Neural cell (in vitro differentiated cells): Measurements from ENCODE around the gene MED13L. TPM values are rescaled to one million over a fixed set of nuclear protein-coding genes. Genes with fewer than 3 reads are reported as not detected.

Experiments
- H2AFZ ChIP-seq: fragments of 200-600, 300-800 bp; sonication (generic), shearing (Covaris generic); 2 replicates; pipeline ENCODE4 v1.6.0; 2014; ENCODE audit warnings: low read depth, mild to moderate bottlenecking, antibody characterized with exemption, low read length, moderate library complexity
- H3F3A ChIP-seq: fragments of 200-600 bp; shearing (Covaris generic); 2 replicates; pipeline ENCODE4 v1.6.1; 2016; ENCODE audit warnings: mild to moderate bottlenecking, moderate library complexity, mixed read lengths, antibody characterized with exemption, low read length; ENCODE audit not compliant: insufficient read depth, poor library complexity, severe bottlenecking
- H3K27ac ChIP-seq: fragments of 200-600, 300-800 bp; sonication (generic), shearing (Covaris generic); 2 replicates; pipeline ENCODE4 v1.5.1; 2014; ENCODE audit warnings: mild to moderate bottlenecking, low read length, moderate library complexity
- H3K27me3 ChIP-seq: fragments of 300-800, 200-600 bp; sonication (generic), shearing (Covaris generic); 2 replicates; pipeline ENCODE4 v1.6.0; 2014; ENCODE audit warnings: mild to moderate bottlenecking, low read depth, low read length, moderate library complexity; ENCODE audit not compliant: insufficient read depth
- H3K36me3 ChIP-seq: fragments of 300-800, 200-600 bp; sonication (generic), shearing (Covaris generic); 2 replicates; pipeline ENCODE4 v1.5.1; 2014; ENCODE audit warnings: mild to moderate bottlenecking, antibody characterized with exemption, low read length, moderate library complexity; ENCODE audit not compliant: insufficient read depth
- H3K4me2 ChIP-seq: fragments of 300-800, 200-600 bp; sonication (generic), shearing (Covaris generic); 2 replicates; pipeline ENCODE4 v1.6.0; 2014; ENCODE audit warnings: mild to moderate bottlenecking, low read length
- H3K4me3 ChIP-seq: fragments of 300-800, 200-600 bp; sonication (generic), shearing (Covaris generic); 2 replicates; pipeline ENCODE4 v1.5.1; 2014; ENCODE audit warnings: mild to moderate bottlenecking, low read length, moderate library complexity
- H3K79me2 ChIP-seq: fragments of 200-600 bp; shearing (Covaris generic); replicated peaks from 2 replicates; pipeline ENCODE4 v1.6.0; 2014; ENCODE audit warnings: mild to moderate bottlenecking, low read length, moderate library complexity; ENCODE audit not compliant: insufficient read depth
- H3K9ac ChIP-seq: fragments of 300-800, 200-600 bp; sonication (generic), shearing (Covaris generic); 2 replicates; pipeline ENCODE4 v1.6.1; 2016; ENCODE audit warnings: mild to moderate bottlenecking, low read length, mixed read lengths
- H3K9me2 ChIP-seq: fragments of 200-600 bp; shearing (Covaris generic); 2 replicates; pipeline ENCODE4 v1.6.1; 2016; ENCODE audit warnings: mild to moderate bottlenecking, low read length, mixed read lengths; ENCODE audit not compliant: insufficient read depth
- H3K9me3 ChIP-seq: fragments of 200-600, 300-800 bp; sonication (generic), shearing (Covaris generic); 2 replicates; pipeline ENCODE4 v1.6.1; 2016; ENCODE audit warnings: mild to moderate bottlenecking, mixed run types, low read length, moderate library complexity, mixed read lengths
- H4K20me1 ChIP-seq: fragments of 200-600 bp; shearing (Covaris generic); 2 replicates; pipeline ENCODE4 v1.6.1; 2016; ENCODE audit warnings: mild to moderate bottlenecking, mixed run types; ENCODE audit not compliant: insufficient read depth
- EP300 ChIP-seq: fragments of 450-650 bp; conservative IDR thresholded peaks from 2 replicates; pipeline ENCODE4 v1.6.1; 2014; ENCODE audit warnings: antibody characterized with exemption, mild to moderate bottlenecking, moderate library complexity; ENCODE audit not compliant: poor library complexity, severe bottlenecking
- EZH2 ChIP-seq: fragments of 200-600, 300-800 bp; shearing (Covaris generic), sonication (generic); IDR thresholded peaks from 2 replicates; pipeline ENCODE4 v1.6.1; 2014; ENCODE audit warnings: antibody characterized with exemption, low read length, borderline replicate concordance, mild to moderate bottlenecking; ENCODE audit not compliant: insufficient read depth, poor library complexity, severe bottlenecking
- MXI1 ChIP-seq: fragments of 450-650 bp; conservative IDR thresholded peaks from 2 replicates; pipeline ENCODE4 v1.6.1; 2014; ENCODE audit warnings: antibody characterized with exemption, mild to moderate bottlenecking; ENCODE audit not compliant: poor library complexity, severe bottlenecking
- POLR2AphosphoS5 ChIP-seq: IDR thresholded peaks from 2 replicates; pipeline ENCODE4 v1.6.1; 2012
- RAD21 ChIP-seq: fragments of 450-650 bp; conservative IDR thresholded peaks from 2 replicates; pipeline ENCODE4 v1.6.1; 2014; ENCODE audit warnings: antibody characterized with exemption, mild to moderate bottlenecking, moderate library complexity
- SMC3 ChIP-seq: fragments of 450-650 bp; conservative IDR thresholded peaks from 2 replicates; pipeline ENCODE4 v1.6.1; 2014; ENCODE audit warnings: antibody characterized with exemption, mild to moderate bottlenecking, moderate library complexity; ENCODE audit not compliant: poor library complexity
- TAF1 ChIP-seq: IDR thresholded peaks from 2 replicates; pipeline ENCODE4 v1.6.1; 2012; ENCODE audit warnings: low read depth
- polyA plus RNA-seq: library from polyadenylated mRNA; depleted of rRNA; stranded (reverse); fragments of >200 nt; gene quantifications from 2 replicates; pipeline ENCODE4 v1.2.3, GENCODE V29; 2014
- TF ChIP-seq, protein P1 (sequence below): IDR thresholded peaks from 2 replicates; pipeline ENCODE4 v1.6.1; 2012; ENCODE audit warnings: borderline replicate concordance
- TF ChIP-seq, protein P2 (sequence below): fragments of 450-650 bp; IDR thresholded peaks from 2 replicates; pipeline ENCODE4 v1.5.1; 2014; ENCODE audit warnings: antibody characterized with exemption, mild to moderate bottlenecking, moderate library complexity; ENCODE audit not compliant: poor library complexity, severe bottlenecking

Gene MED13L
- polyA plus RNA-seq, 1 donor from 2014 or later = 38.9 TPM

DNA sequence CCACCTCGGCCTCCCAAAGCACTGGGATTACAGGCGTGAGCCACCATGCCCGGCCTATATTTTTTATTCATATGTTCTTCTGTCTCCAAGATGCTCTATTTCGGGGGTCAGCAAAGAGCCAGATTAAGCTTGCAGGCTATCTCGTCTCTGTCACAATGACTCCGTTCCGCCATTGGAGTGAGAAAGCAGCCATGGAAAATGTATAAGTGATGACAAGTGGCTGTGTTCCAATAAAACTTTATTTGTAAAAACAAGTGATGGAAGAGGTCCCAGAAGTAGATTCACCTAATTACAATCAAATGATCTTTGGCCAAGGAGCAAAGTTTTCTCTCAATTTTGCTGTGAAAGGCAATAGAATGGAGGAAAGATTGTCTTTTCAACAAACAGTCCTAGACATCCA, 342.6 kb downstream of the MED13L start:
- TF ChIP-seq, protein P1, sequence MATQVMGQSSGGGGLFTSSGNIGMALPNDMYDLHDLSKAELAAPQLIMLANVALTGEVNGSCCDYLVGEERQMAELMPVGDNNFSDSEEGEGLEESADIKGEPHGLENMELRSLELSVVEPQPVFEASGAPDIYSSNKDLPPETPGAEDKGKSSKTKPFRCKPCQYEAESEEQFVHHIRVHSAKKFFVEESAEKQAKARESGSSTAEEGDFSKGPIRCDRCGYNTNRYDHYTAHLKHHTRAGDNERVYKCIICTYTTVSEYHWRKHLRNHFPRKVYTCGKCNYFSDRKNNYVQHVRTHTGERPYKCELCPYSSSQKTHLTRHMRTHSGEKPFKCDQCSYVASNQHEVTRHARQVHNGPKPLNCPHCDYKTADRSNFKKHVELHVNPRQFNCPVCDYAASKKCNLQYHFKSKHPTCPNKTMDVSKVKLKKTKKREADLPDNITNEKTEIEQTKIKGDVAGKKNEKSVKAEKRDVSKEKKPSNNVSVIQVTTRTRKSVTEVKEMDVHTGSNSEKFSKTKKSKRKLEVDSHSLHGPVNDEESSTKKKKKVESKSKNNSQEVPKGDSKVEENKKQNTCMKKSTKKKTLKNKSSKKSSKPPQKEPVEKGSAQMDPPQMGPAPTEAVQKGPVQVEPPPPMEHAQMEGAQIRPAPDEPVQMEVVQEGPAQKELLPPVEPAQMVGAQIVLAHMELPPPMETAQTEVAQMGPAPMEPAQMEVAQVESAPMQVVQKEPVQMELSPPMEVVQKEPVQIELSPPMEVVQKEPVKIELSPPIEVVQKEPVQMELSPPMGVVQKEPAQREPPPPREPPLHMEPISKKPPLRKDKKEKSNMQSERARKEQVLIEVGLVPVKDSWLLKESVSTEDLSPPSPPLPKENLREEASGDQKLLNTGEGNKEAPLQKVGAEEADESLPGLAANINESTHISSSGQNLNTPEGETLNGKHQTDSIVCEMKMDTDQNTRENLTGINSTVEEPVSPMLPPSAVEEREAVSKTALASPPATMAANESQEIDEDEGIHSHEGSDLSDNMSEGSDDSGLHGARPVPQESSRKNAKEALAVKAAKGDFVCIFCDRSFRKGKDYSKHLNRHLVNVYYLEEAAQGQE = no peak
- TF ChIP-seq, protein P2, sequence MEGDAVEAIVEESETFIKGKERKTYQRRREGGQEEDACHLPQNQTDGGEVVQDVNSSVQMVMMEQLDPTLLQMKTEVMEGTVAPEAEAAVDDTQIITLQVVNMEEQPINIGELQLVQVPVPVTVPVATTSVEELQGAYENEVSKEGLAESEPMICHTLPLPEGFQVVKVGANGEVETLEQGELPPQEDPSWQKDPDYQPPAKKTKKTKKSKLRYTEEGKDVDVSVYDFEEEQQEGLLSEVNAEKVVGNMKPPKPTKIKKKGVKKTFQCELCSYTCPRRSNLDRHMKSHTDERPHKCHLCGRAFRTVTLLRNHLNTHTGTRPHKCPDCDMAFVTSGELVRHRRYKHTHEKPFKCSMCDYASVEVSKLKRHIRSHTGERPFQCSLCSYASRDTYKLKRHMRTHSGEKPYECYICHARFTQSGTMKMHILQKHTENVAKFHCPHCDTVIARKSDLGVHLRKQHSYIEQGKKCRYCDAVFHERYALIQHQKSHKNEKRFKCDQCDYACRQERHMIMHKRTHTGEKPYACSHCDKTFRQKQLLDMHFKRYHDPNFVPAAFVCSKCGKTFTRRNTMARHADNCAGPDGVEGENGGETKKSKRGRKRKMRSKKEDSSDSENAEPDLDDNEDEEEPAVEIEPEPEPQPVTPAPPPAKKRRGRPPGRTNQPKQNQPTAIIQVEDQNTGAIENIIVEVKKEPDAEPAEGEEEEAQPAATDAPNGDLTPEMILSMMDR = no peak
- TF ChIP-seq TAF1 = no peak
- no peak for TF ChIP-seq MXI1
- TF ChIP-seq RAD21 = no peak
- no peak for TF ChIP-seq SMC3
- TF ChIP-seq POLR2AphosphoS5 = no peak
- TF ChIP-seq EP300 = no peak
- TF ChIP-seq EZH2 = no peak
- no peaks in the 10 kb centered on the region for H3K79me2 ChIP-seq
- no peak overlapping the region for H3K27ac ChIP-seq
- no peaks in the 10 kb centered on the region for H3F3A ChIP-seq
- H3K9ac ChIP-seq = no peak overlapping the region
- H4K20me1 ChIP-seq = no peaks in the 10 kb centered on the region
- no peaks in the 10 kb centered on the region for H3K36me3 ChIP-seq
- no peaks in the 10 kb centered on the region for H3K9me2 ChIP-seq
- H3K4me2 ChIP-seq = no peak overlapping the region
- no peaks in the 10 kb centered on the region for H3K9me3 ChIP-seq
- no peaks in the 10 kb centered on the region for H3K27me3 ChIP-seq
- no peak overlapping the region for H2AFZ ChIP-seq
- H3K4me3 ChIP-seq = no peak overlapping the region

DNA sequence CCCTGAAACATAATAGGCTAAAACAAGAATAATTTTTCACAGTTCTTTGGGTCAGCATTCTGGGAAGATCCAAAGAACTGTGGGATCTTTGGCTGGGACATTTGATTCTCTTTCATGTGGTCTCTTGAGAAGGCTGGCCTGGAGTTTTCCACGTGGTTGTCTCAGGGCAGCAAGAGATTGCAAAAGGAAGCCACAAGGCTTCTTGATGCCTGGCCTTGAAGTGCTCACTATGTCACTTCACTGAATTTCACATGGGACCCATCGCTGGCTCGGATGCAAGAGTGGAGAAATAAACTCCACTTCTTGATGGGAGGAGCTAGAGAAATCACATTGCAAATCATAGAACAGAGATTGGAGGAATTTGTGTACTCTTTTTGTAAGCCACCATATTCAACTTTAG, 343.4 kb downstream of the MED13L start:
- H3K4me3 ChIP-seq = no peak overlapping the region
- H3K79me2 ChIP-seq = no peaks in the 10 kb centered on the region
- H3K27me3 ChIP-seq = no peaks in the 10 kb centered on the region
- no peaks in the 10 kb centered on the region for H4K20me1 ChIP-seq
- no peak overlapping the region for H2AFZ ChIP-seq
- no peaks in the 10 kb centered on the region for H3K9me3 ChIP-seq
- no peaks in the 10 kb centered on the region for H3K36me3 ChIP-seq
- TF ChIP-seq TAF1 (no peak), EP300 (no peak), POLR2AphosphoS5 (no peak), RAD21 (no peak)
- no peaks in the 10 kb centered on the region for H3K9me2 ChIP-seq
- no peak overlapping the region for H3K4me2 ChIP-seq
- H3K27ac ChIP-seq = no peak overlapping the region
- no peaks in the 10 kb centered on the region for H3F3A ChIP-seq
- H3K9ac ChIP-seq = no peak overlapping the region

DNA sequence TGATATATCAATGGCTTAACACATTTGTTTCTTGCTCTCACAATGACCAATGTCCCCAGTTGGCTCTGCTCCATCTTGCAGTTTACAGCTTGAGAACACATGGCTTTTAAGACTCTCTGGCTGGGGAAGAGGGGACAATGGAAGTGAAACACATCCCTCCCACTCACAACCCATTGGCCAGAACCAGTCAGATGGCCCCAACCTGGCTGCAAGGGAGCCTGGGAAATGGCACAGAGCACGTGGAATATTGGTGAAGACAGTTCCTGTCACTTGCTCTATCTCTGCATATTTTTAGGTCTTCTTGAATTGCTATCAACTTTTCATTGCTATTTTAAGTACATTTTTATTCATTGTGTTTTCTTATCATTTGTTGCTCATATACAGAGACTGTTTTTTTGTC, 345.4 kb downstream of the MED13L start:
- Histone ChIP-seq H3K79me2 (no peaks in the 10 kb centered on the region), H2AFZ (no peak overlapping the region), H3K9me2 (no peaks in the 10 kb centered on the region), H3K27me3 (no peaks in the 10 kb centered on the region), H4K20me1 (no peaks in the 10 kb centered on the region), H3K9me3 (no peaks in the 10 kb centered on the region), H3K9ac (no peak overlapping the region), H3K4me3 (no peak overlapping the region), H3F3A (no peaks in the 10 kb centered on the region), H3K27ac (no peak overlapping the region), H3K36me3 (no peaks in the 10 kb centered on the region), H3K4me2 (no peak overlapping the region)
- no peak for TF ChIP-seq EP300
- TF ChIP-seq EZH2 = no peak
- TF ChIP-seq, protein P2 = no peak
- no peak for TF ChIP-seq POLR2AphosphoS5
- no peak for TF ChIP-seq MXI1
- no peak for TF ChIP-seq RAD21
- TF ChIP-seq, protein P1 = no peak
- TF ChIP-seq TAF1 = no peak
- no peak for TF ChIP-seq SMC3
